GM19397 (cell line): ENCODE results near the gene RBBP7.
"Not testable (repeated sequence)": the region's sequence is repeated elsewhere in the genome, so short reads cannot be mapped to it uniquely, and the experiment has no call there.

Source experiments
- ATAC-seq: cut with Tn5 transposase; IDR thresholded peaks from one replicate; pipeline ENCODE4 v1.9.1; 2021; ENCODE audit warnings: mild to moderate bottlenecking, moderate library complexity; ENCODE audit not compliant: unreplicated experiment

Gene RBBP7

DNA sequence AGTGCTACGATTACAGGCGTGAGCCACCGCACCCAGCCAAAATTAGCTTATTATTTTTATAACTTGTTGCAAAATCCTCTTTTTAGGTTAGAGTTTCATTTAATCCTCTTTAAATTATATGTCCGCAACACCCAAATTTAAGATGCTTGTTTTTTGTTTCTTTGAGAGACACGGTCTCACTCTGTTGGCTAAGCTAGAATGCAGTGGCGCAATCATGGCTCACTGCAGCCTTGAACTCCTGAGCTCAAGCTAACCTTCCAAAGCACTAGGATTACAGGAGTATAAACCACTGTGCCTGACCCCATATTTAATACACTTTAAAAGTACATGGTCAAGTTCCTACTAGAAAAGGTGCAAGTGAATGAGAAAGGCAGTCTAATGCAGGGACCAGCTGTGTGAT is 2.2 kb downstream of the RBBP7 start:
- no peak for ATAC-seq

DNA sequence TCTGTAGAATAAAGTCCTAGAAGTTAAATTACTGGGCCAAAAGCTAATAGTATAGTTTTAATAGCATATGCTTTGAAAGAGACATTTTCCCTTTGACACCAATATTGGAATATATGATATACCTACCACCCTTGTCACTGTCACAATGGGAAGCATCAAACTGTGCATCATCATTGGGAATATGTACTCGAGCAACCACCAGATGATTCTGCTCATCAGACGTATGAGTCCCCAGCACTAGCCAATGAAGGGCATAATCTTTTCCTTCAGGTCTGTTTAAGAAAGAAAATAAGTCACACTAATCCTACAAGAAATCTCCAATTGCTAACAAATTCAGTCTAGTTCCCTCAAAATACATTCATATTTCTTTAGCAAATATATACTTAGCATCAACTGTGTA is 7.3 kb downstream of the RBBP7 start:
- ATAC-seq: no peak

DNA sequence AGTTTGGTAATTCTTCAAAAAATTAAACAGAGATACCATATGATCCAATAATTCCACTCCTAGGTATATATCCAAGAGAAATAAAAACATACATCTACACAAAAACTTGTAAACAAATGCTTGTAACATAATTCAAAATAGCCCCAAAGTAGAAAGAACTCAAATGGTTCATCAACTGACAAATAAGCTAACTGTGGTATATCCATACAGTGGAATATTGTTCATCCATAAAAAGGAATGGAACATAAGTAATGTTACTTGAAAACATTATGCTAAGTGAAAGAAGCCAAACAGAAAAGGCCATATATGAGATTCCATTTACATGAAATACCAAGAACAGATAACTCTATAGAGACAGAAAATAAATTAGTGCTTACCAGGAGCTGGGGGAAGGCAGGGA is 13.4 kb downstream of the RBBP7 start:
- ATAC-seq: no peak

DNA sequence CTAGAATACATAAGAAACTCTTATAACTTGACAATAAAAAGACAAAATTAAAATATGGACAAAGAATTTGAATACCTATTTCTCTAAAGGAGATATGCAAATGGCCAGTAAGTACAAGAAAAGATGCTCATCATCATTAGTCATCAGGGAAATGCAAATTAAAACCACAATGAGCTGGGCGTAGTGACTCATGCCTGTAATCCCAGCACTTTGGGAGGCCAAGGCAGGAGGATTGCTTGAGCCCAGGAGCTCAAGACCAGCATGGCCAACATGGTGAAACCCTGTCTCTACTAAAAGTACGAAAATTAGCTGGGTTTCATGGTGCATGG is 14.1 kb downstream of the RBBP7 start:
- not testable (repeated sequence) for ATAC-seq

DNA sequence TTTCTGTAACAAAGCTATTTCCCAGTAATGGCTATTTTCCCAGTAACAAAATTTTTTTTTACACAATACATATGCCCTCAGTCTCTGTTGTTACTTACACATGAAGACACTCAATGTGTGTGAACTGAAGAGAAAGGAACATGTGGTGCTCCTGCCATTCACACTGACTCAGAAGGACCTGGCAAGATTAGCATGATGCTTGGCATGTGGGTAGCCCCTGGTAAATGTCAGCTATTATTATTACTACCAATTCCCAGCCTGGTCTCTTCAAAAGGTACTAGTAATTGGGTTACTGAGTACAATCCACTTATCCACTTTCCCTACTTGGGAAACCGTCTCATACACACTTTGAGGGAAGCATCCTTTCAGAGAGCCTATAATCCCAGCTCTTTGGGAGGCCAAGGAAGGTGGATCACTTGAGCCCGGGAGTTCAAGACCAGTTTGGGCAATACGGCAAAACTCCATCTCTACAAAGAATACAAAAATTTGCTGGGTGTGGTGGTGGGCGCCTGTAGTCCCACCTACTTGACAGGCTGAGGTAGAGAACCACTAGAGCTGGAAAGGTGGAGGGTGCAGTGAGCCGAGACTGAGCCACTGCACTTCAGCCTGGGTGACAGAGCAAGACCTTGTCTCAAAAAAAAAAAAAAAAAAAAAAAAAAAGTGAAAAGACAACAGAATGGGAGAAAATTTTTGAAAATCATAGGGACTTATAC is 14.6 kb downstream of the RBBP7 start:
- ATAC-seq: no peak

DNA sequence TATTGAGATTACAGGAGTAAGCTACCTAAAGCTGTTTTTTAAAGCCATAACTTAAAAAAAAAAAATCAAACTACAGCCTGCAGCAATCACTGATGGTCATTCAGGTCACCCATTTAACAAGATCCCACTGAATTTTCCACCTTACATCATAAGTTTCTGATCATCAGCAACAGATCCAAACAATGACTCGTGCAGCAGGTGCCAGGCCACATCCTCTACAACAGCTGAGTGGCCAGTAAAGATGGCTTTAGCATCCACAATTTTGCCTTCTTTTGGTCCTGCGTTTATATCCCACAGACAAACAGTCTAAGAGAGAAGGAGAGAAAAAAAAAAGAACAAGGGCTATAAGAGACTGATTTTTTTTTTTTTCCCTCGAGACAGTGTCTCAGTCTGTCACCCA is 16.6 kb downstream of the RBBP7 start:
- ATAC-seq: no peak

DNA sequence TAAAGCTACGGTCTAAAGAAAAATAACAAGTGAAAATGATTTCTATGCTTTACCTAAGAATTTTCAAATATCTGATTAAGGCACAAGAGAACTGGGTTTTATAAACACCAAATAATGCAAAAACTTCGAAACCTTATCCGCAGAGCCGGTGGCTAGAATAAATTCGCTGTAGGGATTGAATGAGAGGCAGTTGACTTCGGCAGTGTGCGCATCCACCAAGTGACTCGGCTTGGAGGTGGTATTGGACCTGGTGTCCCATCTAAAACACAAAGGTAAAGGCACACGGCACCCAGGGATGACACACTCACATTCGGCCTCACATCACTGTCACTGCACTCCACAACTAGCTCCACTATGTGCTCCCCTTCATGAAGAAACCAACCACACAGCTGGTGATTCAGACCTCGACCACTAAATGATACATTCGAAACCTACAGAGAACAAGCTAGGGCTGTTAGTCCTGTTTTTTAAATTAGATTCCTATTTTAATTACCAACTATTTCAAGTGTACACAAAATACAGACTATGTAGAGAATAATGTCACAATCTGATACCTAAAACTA is 17.5 kb downstream of the RBBP7 start:
- no peak for ATAC-seq

DNA sequence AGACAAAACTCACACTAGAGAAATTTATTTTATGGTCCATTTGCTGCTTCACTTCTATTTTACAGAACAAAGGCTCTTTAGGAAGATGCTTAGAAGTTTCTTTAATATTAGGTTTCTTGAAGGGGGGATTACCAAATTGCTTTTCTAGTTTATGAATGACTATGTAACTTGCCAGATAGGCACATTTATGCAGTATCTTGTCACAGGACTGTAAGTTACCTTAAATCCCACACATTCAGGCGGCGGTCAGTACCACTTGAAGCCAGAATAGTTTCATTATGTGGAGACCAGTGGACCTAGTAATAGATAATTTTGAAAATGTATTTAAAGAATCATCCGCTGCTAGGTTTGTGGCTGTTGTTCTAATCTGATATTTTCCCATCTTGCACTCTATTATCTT is 18.3 kb downstream of the RBBP7 start:
- ATAC-seq: no peak

DNA sequence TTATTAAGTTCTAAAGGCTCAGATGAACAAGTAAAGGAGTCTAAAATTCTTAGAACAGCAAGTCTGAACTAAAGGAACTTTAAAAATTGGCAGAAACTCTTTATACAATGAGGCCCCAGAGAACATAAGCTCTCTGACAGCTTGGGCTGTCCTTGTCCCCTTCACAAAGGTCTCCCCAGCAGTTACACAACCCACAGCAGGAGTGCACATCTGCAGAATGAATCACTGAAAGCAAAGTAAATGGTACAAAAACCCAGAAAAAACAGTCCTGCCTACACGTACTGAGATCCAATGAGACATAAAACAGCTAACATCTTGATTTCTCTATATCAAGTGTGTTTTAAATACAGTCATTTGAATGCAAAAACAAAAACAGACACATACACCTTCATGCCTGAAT is 18.7 kb downstream of the RBBP7 start:
- ATAC-seq: no peak

DNA sequence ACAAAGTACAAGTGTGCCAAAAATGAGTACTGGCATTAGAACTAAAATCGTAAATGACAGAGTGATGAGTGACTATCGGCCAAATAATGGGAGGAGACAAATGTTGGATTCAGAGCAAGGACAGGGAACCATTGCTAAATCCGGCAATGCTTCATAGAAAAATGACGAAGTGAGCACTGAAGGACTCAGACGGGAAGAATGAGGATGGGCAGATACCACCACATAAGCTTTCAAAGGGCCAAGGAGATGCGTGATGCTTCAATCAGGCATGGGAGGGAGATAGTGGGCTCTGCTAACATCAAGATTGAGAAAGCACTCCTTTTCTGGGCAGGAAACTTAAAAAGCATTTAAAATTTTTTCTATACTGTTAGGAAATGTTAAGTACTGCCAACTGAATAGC is 21.6 kb downstream of the RBBP7 start:
- ATAC-seq: no peak

DNA sequence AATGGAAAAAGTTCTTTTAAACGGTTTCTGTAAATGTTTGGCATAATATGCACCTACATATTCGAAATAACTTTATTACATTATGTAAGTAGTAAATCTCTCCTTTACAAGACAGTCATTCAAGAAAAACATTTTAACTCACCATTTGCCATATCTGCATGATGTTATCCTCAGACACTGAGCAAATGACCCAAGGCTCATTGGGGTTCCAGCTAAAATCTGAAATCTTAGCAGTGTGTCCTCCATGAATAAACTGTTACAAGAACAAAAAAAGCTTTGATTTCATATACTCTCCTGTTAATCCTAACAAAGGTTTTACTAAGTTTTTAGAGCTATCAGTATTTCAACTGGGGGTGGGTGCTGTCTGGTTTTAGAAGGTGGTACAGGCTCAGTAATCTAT is 24.5 kb downstream of the RBBP7 start:
- no peak for ATAC-seq

DNA sequence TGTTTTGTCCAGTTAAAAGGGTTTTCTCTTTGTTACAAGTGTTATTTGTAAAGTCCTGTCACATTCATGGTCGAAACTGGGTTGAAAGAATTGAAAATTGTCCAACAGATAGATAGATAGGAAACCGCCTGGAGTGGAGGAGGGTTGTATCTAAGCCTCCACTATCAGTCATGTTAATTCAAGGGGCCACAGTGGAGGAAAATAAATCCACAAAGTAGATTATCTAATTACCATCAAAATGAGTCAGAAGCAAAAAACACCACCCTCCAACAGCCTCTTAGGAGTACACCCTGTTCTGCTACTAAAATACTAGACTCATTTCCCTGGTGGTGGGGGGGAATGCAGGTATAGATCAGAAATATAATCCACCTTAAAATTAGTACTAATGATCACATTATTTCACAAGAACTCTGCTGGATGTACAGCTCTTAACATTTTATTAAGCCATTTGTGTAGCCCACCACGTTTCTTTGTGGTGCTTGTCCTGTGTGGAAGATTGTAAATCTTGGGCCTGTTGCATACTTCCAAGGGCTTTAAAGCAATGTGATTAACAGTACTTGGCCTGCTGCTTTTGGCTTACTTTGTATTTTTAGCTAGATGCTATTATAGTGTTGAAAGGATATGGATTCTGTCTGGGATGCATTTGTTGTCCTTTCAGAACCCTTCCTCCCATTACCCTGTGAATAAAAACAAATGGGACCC is 26.8 kb downstream of the RBBP7 start:
- ATAC-seq: no peak

DNA sequence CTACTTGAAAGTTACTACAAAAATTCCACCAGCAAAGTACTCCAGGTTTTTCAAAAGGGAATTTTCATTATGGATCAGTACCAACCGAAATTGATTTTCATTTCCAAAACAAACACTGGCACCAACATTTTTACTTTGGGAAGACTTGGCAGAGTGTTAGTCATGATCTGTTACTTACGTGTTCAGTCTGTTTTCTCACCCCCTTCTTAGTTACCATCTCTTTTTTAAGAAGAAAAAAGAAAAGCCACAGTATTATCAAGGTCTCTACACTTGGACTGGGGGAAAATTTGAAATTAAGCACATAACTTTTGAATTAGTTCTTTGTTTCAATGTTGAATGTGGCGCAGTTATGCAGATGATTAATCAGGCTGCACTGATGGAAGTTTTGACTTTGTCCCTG is 27.5 kb downstream of the RBBP7 start:
- ATAC-seq: no peak

DNA sequence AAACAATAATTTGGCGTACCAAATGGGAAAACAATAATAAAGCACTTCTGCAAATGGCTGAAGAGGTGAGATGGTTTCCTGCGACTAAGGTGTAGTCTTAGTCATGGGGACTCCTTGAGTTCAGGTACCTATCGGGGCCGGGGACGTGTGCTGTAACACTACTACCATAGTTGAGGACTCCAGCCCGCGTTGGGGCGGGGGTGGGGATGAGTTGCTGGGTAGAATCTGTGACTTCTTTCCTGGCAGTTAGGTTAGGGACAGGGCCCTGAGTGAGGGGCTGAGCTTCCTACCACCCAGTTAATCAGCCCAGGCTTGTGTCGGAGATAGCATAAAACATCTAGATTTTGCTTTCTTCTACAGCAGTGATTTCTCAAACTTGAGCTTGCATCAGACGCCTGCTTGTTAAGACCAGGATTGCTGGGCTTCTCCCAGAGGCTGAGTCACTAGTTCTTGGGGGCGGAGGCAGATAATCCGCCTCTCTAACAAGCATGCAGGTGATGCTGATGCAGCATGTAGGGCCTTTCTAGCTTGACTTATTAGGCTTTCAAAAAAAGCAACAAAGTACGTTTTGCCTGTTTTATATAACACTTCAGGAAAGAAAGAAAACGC is 30.2 kb downstream of the RBBP7 start:
- no peak for ATAC-seq

DNA sequence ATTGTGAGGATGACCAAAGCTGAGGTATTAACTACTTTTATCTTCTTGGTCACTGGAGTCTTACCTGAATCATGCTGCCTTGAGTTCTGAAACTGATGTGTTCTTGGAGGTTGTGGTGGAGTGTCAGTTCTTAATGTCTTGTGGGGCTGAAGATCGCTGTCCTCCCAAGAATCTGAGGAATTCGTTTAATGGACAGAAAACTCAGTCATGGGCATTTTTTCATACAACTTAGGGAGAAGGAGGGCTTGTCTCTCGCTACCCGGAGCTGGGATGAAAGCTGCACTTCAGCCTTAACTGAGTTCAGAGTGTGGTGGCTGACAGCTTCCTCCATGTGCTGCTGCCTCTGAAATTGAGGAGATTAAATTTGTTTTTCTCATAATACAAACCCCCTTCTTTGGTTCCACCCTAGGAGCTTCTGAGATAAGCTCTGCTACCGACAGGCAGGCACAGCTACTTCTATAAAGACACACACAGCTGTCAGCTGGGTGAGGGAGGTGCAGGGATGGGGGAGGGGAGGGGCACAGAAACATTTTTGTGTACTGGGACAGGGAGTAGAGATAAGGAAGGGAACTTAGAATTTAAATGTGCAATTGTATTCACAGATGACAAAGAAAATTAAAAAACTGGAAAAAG is 30.8 kb downstream of the RBBP7 start:
- ATAC-seq: no peak

DNA sequence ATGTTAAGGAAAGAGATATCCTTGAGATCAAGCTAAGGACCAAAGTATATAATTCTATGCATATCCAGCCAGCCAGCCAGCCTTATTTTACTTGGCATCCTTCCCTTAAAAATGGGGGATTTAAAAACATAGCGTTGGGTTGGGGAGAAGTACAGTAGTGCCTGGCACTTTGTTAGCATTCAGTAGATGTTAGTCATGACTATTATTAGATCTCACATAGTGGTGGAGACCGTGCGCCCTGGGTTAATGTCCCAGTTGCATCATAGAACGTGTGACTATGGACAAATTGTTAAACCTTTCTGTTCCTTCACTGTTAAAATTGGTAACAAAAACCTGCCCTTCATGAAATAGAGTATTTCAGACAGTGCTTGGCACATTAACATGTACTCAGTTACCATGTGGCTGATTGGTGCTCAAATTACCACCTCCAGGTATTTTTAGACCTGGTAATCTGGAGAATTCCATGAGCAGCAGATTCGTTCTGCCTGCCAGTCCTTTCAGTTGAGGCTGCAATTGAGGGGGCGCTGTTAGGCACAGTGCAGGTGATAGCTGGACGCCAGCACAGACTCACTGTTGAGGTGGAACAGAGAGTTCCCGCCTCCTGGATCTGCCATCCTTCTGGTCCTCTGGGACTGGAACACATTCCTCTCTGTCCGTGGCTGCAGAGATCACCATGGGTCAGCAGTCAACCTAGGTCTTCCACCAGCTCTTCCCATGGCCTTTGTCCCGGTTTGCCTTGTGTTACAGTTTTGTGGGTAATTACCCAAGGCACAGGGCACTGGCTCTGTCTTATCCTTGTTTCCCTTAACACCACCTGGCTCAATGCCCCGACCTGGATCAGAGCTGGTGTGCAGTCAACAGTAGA is 31.7 kb downstream of the RBBP7 start:
- ATAC-seq: no peak

DNA sequence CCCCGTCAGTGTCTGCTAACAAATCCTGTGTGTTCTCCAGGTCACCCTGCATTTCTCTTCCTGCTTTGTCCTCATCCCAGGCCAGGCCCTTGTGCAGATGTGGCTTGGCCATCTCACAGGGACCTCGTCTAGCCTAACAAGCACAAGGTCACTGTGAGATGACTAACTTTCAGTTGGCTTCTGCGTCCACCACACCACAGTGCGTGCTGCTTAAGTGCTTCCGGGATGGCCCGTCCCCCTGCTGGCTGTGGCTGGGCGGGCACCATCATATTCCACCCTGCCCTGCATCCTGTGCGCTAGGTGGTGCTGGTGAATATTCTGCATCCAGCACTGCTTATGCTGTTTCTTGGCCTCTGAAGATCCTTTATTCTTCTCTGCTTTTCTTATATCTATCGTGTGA is 33.8 kb downstream of the RBBP7 start:
- no peak for ATAC-seq

DNA sequence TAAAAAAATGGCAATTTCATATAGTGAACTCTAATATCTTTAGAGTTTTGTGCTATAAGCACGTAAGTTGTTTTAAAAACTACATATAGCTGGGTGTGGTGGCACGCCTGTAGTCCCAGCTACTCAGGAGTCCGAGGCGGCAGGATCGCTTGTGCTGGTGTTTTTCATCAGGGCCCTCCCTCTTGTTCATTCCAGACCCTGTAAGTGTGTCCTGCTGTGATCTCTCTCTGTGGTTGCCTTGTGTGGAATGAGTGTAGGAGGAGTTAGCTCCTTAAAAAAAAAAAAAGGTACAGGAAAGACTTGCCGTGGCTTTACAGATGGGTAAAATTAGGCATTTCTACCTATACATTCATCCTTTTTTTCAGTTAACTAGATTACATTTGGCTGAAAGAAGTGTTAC is 35.4 kb downstream of the RBBP7 start:
- ATAC-seq: no peak

DNA sequence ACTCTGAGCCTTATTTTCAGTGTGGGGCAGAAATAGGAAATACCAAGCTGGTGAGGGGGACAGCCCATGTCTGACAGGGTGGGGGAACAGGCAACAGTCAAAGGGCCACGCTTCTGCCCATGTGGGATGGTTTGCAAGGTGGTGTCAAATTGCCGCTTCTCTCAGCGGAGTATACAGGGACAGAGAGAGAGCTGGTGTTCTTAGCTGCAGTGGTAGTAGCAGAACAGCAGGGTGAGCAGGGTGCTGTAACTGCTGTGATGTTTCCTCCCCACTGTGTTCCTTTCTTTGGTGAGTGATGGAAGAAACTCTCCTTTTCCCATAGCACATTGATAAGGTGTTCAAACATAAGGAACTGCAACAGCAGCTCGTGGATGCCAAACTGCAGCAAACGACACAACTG is 37.9 kb downstream of the RBBP7 start:
- ATAC-seq: no peak

DNA sequence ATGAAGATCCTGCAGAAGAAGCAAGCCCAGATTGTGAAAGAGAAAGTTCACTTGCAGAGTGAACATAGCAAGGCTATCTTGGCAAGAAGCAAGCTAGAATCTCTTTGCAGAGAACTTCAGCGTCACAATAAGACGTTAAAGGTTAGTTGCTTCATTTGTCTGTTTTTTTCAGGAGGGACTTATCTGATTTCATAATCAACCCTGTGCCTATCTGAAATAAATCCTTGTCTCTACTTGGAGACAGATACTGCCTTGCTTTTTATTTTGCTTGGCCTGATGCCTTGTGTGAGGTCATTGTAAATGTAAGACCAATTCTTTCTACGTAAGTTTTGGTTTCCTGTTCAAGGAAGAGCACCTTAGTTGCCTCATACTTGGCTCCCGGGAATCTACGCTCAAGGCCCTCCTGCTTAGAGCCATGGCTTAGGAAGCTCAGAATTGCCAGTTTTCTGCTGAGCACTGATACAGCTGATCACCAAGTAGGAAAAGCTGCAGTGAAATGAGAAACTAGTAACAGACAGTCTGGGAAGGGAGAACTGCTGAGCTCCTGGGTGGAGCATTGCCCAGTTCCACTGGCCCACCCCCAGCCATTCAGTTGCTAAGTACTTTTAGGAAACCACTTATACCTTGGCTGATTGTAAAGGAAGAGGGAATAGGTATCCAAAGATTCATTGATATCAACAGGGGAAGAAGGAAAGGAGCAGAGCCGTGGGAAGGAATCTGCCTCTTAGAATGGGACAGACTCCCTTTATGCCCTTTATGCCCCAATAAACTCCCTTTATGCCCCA is 41.8 kb downstream of the RBBP7 start:
- ATAC-seq: no peak
